ENCODE measurements around the gene CEP57.
"Not testable (repeated sequence)": the region's sequence is repeated elsewhere in the genome, so short reads cannot be mapped to it uniquely, and the experiment has no call there.

The CEP57 gene

DNA sequence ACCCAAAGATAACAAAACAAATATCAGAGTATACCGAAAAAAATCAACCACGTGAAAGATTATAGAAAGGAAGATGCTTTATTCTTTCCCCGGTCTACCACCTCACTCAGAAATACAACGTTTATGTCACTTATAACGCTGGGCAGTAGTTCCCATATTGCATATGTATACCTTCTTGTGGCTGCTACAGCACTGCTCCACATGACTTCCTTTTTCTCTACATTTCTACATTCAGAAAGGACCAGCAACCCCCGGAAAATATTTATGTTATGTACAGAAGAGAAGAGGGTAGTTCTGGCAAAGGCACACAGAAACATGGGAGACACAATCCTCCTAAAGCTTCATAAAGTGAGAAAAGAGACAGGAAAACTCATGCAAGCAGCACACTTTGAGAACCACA is 76.8 kb downstream of the CEP57 start:
- DNase-seq: no peak

GRCh38 chr11:95870877-95871276 is 80.6 kb downstream of the CEP57 start:
- not testable (repeated sequence) for DNase-seq

DNA sequence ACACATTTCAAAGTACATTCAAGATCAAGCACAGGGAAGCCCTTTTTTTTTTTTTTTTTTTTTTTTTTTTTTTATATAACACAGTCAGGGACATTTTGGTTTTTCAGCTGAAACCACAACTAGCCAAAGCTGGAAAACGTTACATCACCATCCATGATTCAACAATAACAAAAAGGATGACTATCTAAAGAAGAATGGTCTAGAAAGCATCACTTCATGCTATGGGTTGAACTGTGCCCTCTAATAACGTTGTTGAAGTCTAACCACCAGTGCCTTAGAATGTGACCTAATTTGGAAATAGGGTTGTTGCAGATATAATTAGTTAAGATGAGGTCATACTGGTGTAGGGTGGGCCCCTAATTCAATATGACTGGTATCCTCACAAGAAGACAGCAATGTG is 87.0 kb downstream of the CEP57 start:
- peak; percentile 32 for DNase-seq
